Testis (tissue), 2 donors: Measurements from ENCODE around the gene ARHGEF35.
"Not testable (repeated sequence)": the region's sequence is repeated elsewhere in the genome, so short reads cannot be mapped to it uniquely, and the experiment has no call there.

ENCODE experiments used
- CTCF ChIP-seq, 3 experiments: fragments of 450-650 bp in 2 of 3; fragments of 200-600 bp in 1 of 3; sonication (generic) in 1 of 3; IDR thresholded peaks; one replicate each; pipeline ENCODE4 v1.5.1; 2016 to 2019; ENCODE audit warnings: antibody characterized with exemption in 3 of 3, mild to moderate bottlenecking in 2 of 3, moderate library complexity in 1 of 3
- POLR2A ChIP-seq: fragments of 450-650 bp; IDR thresholded peaks from one replicate; pipeline ENCODE4 v1.6.1; 2017; ENCODE audit warnings: antibody characterized with exemption, mild to moderate bottlenecking, moderate library complexity

GRCh38 chr7:144233039-144233438, 37.4 kb upstream of the ARHGEF35 start:
- TF ChIP-seq CTCF (IDR thresholded peaks at IDR 0.05); POLR2A: not testable (repeated sequence)
